ENCODE measurements around the gene MAST2. TPM values are rescaled to one million over a fixed set of nuclear protein-coding genes. Genes with fewer than 3 reads are reported as not detected.

MAST2 gene
- total and polyA plus RNA-seq, 2 donors (not counting 3 experiments of a cell fraction or from before 2014, with no cell fraction given): 25.0 to 41.2 TPM

GRCh38 chr1:45894921-45895320 lies 91.5 kb downstream of the MAST2 start:
- Histone ChIP-seq H3K9me3 (replicated peaks; ENCODE audit: control insufficient read depth, insufficient read depth, low read length) (no peaks in the 10 kb centered on the region), H3K27ac (ENCODE audit: insufficient read depth, low read depth, low read length) (no peak overlapping the region), H3K36me3 (ENCODE audit: control insufficient read depth in 2 of 2, extremely low read depth in 1 of 2, insufficient read depth in 2 of 2, low read length in 2 of 2) (no peaks in the 10 kb centered on the region), H3K4me3 (replicated peaks in 1 of 3; ENCODE audit: insufficient read depth in 1 of 3, low read depth in 1 of 3, low read length in 3 of 3) (no peak overlapping the region), H3K79me2 (ENCODE audit: control insufficient read depth, insufficient read depth, low read length) (peaks cover 10% of the 10 kb centered on the region), H3K4me1 (ENCODE audit: control insufficient read depth, extremely low read depth, insufficient read depth, low read length) (peaks cover 17% of the 10 kb centered on the region), H3K9ac (replicated peaks; ENCODE audit: extremely low read depth, insufficient read depth, low read length) (no peak overlapping the region), H3K27me3 (ENCODE audit: control insufficient read depth in 2 of 2, insufficient read depth in 2 of 2, low read length in 2 of 2) (no peaks in the 10 kb centered on the region), H3K4me2 (ENCODE audit: insufficient read depth, low read length) (no peak overlapping the region), H4K20me1 (replicated peaks; ENCODE audit: control insufficient read depth, extremely low read depth, insufficient read depth, low read length) (no peaks in the 10 kb centered on the region), H3K9me1 (replicated peaks; ENCODE audit: control insufficient read depth, extremely low read depth, insufficient read depth, low read length) (no peaks in the 10 kb centered on the region), H2AFZ (ENCODE audit: low read depth, low read length) (no peak overlapping the region)
- dilution Hi-C loops (cut with MboI; ENCODE audit: extremely low pct_ligation_motif_present, low sequenced_read_pairs) (no loop called here), intact Hi-C loops (cut with micrococcal nuclease) (loop anchor here (5.0 kb wide), 1 partner anchor 327 kb away; no protein-coding TSS in a partner anchor)
- ChIA-PET CTCF (no interaction called here), POLR2A (no interaction called here)
- FAIRE-seq: no peak
- no peak for DNase-seq (ENCODE audit: low read depth, low spot score)
- no TSS peak for BruUV-seq (replicated peaks)
- no peak for TF ChIP-seq CTCF (IDR thresholded peaks at IDR 0.05; ENCODE audit: extremely low read depth in 1 of 2, insufficient read depth in 1 of 2, low read depth in 1 of 2, low read length in 2 of 2)

- TF ChIP-seq FOS (IDR thresholded peaks at IDR 0.05; ENCODE audit: borderline replicate concordance, insufficient read depth, low read length) (no peak), MYC (IDR thresholded peaks at IDR 0.05; ENCODE audit: low read depth, low read length) (no peak), GATA2 (IDR thresholded peaks at IDR 0.05; ENCODE audit: insufficient read depth, insufficient read length, low read depth, low read length) (no peak), MAX (IDR thresholded peaks at IDR 0.05; ENCODE audit: insufficient read depth, insufficient read length) (no peak), POLR2AphosphoS5 (IDR thresholded peaks at IDR 0.05; ENCODE audit: insufficient read depth, low read depth, low read length) (no peak), POLR2A (IDR thresholded peaks at IDR 0.05; ENCODE audit: low read depth, low read length) (no peak), EZH2 (IDR thresholded peaks at IDR 0.05; ENCODE audit: borderline replicate concordance, low read depth, low read length, severe bottlenecking) (no peak), JUN (IDR thresholded peaks at IDR 0.05; ENCODE audit: borderline replicate concordance, insufficient read depth, insufficient read length, low read depth) (no peak), CTCF (IDR thresholded peaks at IDR 0.05; ENCODE audit: extremely low read depth in 1 of 2, insufficient read depth in 1 of 2, low read depth in 1 of 2, low read length in 2 of 2) (no peak)
- BruUV-seq (replicated peaks): no TSS peak
- Histone ChIP-seq H2AFZ (ENCODE audit: low read depth, low read length) (no peak overlapping the region), H3K27ac (ENCODE audit: insufficient read depth, low read depth, low read length) (no peak overlapping the region), H3K4me2 (ENCODE audit: insufficient read depth, low read length) (no peak overlapping the region), H3K27me3 (ENCODE audit: control insufficient read depth in 2 of 2, insufficient read depth in 2 of 2, low read length in 2 of 2) (no peaks in the 10 kb centered on the region), H3K36me3 (ENCODE audit: control insufficient read depth in 2 of 2, extremely low read depth in 1 of 2, insufficient read depth in 2 of 2, low read length in 2 of 2) (no peaks in the 10 kb centered on the region), H3K9ac (replicated peaks; ENCODE audit: extremely low read depth, insufficient read depth, low read length) (no peak overlapping the region), H3K4me3 (replicated peaks in 1 of 3; ENCODE audit: insufficient read depth in 1 of 3, low read depth in 1 of 3, low read length in 3 of 3) (no peak overlapping the region), H3K4me1 (ENCODE audit: control insufficient read depth, extremely low read depth, insufficient read depth, low read length) (peaks cover 17% of the 10 kb centered on the region), H4K20me1 (replicated peaks; ENCODE audit: control insufficient read depth, extremely low read depth, insufficient read depth, low read length) (no peaks in the 10 kb centered on the region), H3K9me3 (replicated peaks; ENCODE audit: control insufficient read depth, insufficient read depth, low read length) (no peaks in the 10 kb centered on the region), H3K9me1 (replicated peaks; ENCODE audit: control insufficient read depth, extremely low read depth, insufficient read depth, low read length) (no peaks in the 10 kb centered on the region), H3K79me2 (ENCODE audit: control insufficient read depth, insufficient read depth, low read length) (peaks cover 10% of the 10 kb centered on the region)
- ChIA-PET POLR2A (no interaction called here), CTCF (no interaction called here)
- no peak for DNase-seq (ENCODE audit: low read depth, low spot score)
- intact Hi-C loops (cut with micrococcal nuclease): no loop called here
- no peak for FAIRE-seq
- dilution Hi-C loops (cut with MboI; ENCODE audit: extremely low pct_ligation_motif_present, low sequenced_read_pairs): no loop called here
Measured at GRCh38 chr1:45895406-45895805, 92.0 kb downstream of the MAST2 start.

Measured in endothelial cell of umbilical vein (primary cell).